Spleen (tissue), 11 donors: ENCODE results near the gene DSCAML1. TPM values are rescaled to one million over a fixed set of nuclear protein-coding genes. Genes with fewer than 3 reads are reported as not detected.

Experiments used
- DNase-seq: peaks from one replicate; pipeline ENCODE4 v3.0.0-alpha.2; 2020
- H3K27ac ChIP-seq, 8 donors: fragments of 200-600 bp; sonication (generic) in 7 of 8; 1 replicate in 4 of 8; 2 replicates in 4 of 8; pipeline versions ENCODE4 v1.5.0 to v1.8.0; 2016 to 2021; ENCODE audit warnings: inconsistent platforms in 4 of 8, mild to moderate bottlenecking in 4 of 8, moderate library complexity in 1 of 8
- H3K27me3 ChIP-seq, 7 donors: fragments of 200-600 bp; sonication (generic) in 6 of 7; replicated peaks in 1 of 7; 1 replicate in 4 of 7; 2 replicates in 3 of 7; pipeline versions ENCODE4 v1.5.0 to v1.8.0; 2016 to 2021; ENCODE audit warnings: inconsistent platforms in 3 of 7, mild to moderate bottlenecking in 1 of 7
- H3K36me3 ChIP-seq, 6 donors: fragments of 200-600 bp; sonication (generic) in 5 of 6; 1 replicate in 4 of 6; 2 replicates in 2 of 6; pipeline versions ENCODE4 v1.5.0 to v1.8.0; 2016 to 2021; ENCODE audit warnings: inconsistent platforms in 2 of 6
- H3K4me1 ChIP-seq, 6 donors: fragments of 200-600 bp; sonication (generic) in 5 of 6; 1 replicate in 3 of 6; 2 replicates in 3 of 6; pipeline versions ENCODE4 v1.5.0 to v1.8.0; 2016 to 2021; ENCODE audit warnings: inconsistent platforms in 3 of 6
- H3K4me3 ChIP-seq, 8 donors: fragments of 200-600 bp; sonication (generic) in 7 of 8; 1 replicate in 4 of 8; 2 replicates in 4 of 8; pipeline versions ENCODE4 v1.5.0 to v1.8.0; 2016 to 2021; ENCODE audit warnings: inconsistent platforms in 4 of 8, mild to moderate bottlenecking in 4 of 8, moderate library complexity in 2 of 8
- H3K9me3 ChIP-seq, 8 donors: fragments of 200-600 bp; sonication (generic) in 7 of 8; 1 replicate in 4 of 8; 2 replicates in 4 of 8; pipeline versions ENCODE4 v1.5.0 to v1.8.0; 2016 to 2021; ENCODE audit warnings: inconsistent platforms in 4 of 8
- CTCF ChIP-seq, 11 experiments: fragments of 200-600 bp in 7 of 11; fragments of 450-650 bp in 4 of 11; sonication (generic) in 4 of 11; IDR thresholded peaks in 8 of 11; conservative IDR thresholded peaks in 3 of 11; 1 replicate in 7 of 11; 2 replicates in 4 of 11; pipeline versions ENCODE4 v1.4.0 to v1.8.0; 2016 to 2021; ENCODE audit warnings: antibody characterized with exemption in 11 of 11, inconsistent platforms in 4 of 11, mild to moderate bottlenecking in 1 of 11
- POLR2A ChIP-seq, 3 donors: fragments of 450-650 bp; IDR thresholded peaks; one replicate each; pipeline ENCODE4 v1.5.1; 2017; ENCODE audit warnings: antibody characterized with exemption in 3 of 3, mild to moderate bottlenecking in 1 of 3
- POLR2AphosphoS5 ChIP-seq, 3 donors: sonication (generic); formaldehyde crosslinking; IDR thresholded peaks; one replicate each; pipeline ENCODE4 v1.5.1; 2017; ENCODE audit warnings: antibody characterized with exemption in 3 of 3
- WGBS, 5 donors: extraction: QIAGEN DNeasy Blood & Tissue Kit in 3 of 5; methylation state at CpG; one replicate each; pipeline versions ENCODE4 v1.1.5 to v1.1.7; 2013 to 2018; 5-methylcytosine and 5-hydroxymethylcytosine counted together
- intact Hi-C: fragments of 100-400 bp; cut with DNase I; formaldehyde crosslinking; loops from one replicate; pipeline ENCODE4 v1.15.0; 2023; ENCODE audit warnings: low total_unique reads
- polyA plus RNA-seq, 3 donors: library from polyadenylated mRNA; stranded (reverse); fragments of 200-250 nt; gene quantifications; one replicate each; pipeline ENCODE4 v1.2.1, GENCODE V29; 2013
- total RNA-seq, 7 donors: library from RNA; depleted of rRNA in 3 of 7; stranded (reverse); fragments of >200 nt in 3 of 7; fragmentation: NEBNext Ultra II Directional in 4 of 7; extraction: Animal tissue kit (Norgen Biotek cat#: 25700) in 4 of 7; gene quantifications; one replicate each; pipeline versions ENCODE4 v1.1.0 to v1.2.1, GENCODE V29; 2016 to 2021
- donor health status: healthy with polysubstance abuse.
- donor health status: DM: no; HTN: no; CAD: no; lungs with moderate emphysema.
- donor health status: DM: no; HTN: no; CAD: no.
- donor health status: Bipolar disorder and iron deficiency.
- donor health status: healthy.
- donor health status: DM: no; HTN: no; CAD: no.
- donor health status: DM: yes; HTN: yes; CAD: no.

Gene DSCAML1
- total and polyA plus RNA-seq, 10 donors: 0.07 to 10.7 (median 2.3) TPM

GRCh38 chr11:117629146-117629545, 167.9 kb downstream of the DSCAML1 start:
- peak; percentile 30 for DNase-seq
- intact Hi-C loops: no loop called here
- no peaks in the 10 kb centered on the region for H3K36me3 ChIP-seq
- WGBS, 5 donors: 86 to 97% (median 93%) methylated on average over 6 of the region's 6 CpGs
- H3K9me3 ChIP-seq: no peaks in the 10 kb centered on the region
- TF ChIP-seq POLR2AphosphoS5 (IDR thresholded peaks at IDR 0.05) (no peak), POLR2A (IDR thresholded peaks at IDR 0.05) (no peak), CTCF (IDR thresholded peaks at IDR 0.05 in 8 of 11, conservative IDR thresholded peaks at IDR 0.05 in 3 of 11) (no peak)
- no peaks in the 10 kb centered on the region for H3K27me3 ChIP-seq
- no peak overlapping the region for H3K4me3 ChIP-seq
- H3K4me1 ChIP-seq: no peaks in the 10 kb centered on the region
- no peak overlapping the region for H3K27ac ChIP-seq

- TF ChIP-seq CTCF (IDR thresholded peaks at IDR 0.05 in 8 of 11, conservative IDR thresholded peaks at IDR 0.05 in 3 of 11): no peak
- no peaks in the 10 kb centered on the region for H3K4me1 ChIP-seq
- no peak overlapping the region for H3K4me3 ChIP-seq
- intact Hi-C loops: no loop called here
- no peaks in the 10 kb centered on the region for H3K27me3 ChIP-seq
- no peak overlapping the region for H3K27ac ChIP-seq
- H3K9me3 ChIP-seq: peaks cover 0 to 3% (median under 1%) of the 10 kb centered on the region in 8 donors
- peak; percentile 40 for DNase-seq
- H3K36me3 ChIP-seq: no peaks in the 10 kb centered on the region
- WGBS, 5 donors: 81 to 87% (median 84%) methylated on average over 13 of the region's 13 CpGs
Measured at GRCh38 chr11:117627259-117627658, 169.8 kb downstream of the DSCAML1 start.

- no peak overlapping the region for H3K27ac ChIP-seq
- H3K4me1 ChIP-seq: no peaks in the 10 kb centered on the region
- H3K27me3 ChIP-seq: no peaks in the 10 kb centered on the region
- TF ChIP-seq POLR2AphosphoS5 (IDR thresholded peaks at IDR 0.05): no peak
- TF ChIP-seq POLR2A (IDR thresholded peaks at IDR 0.05): no peak
- no peak for TF ChIP-seq CTCF (IDR thresholded peaks at IDR 0.05 in 8 of 11, conservative IDR thresholded peaks at IDR 0.05 in 3 of 11)
- no peaks in the 10 kb centered on the region for H3K36me3 ChIP-seq
- no peak overlapping the region for H3K4me3 ChIP-seq
- intact Hi-C loops: no loop called here
- H3K9me3 ChIP-seq: peaks cover 0 to 10% (median 7%) of the 10 kb centered on the region in 8 donors
- DNase-seq: peak; percentile 37
- whole genome bisulfite sequencing, 5 donors: 80 to 84% (median 81%) methylated on average over 9 of the region's 9 CpGs
Measured at GRCh38 chr11:117626576-117626975, 170.4 kb downstream of the DSCAML1 start.

GRCh38 chr11:117625237-117625636, 171.8 kb downstream of the DSCAML1 start:
- no peak overlapping the region for H3K27ac ChIP-seq
- peaks cover 0 to 15% (median 13%) of the 10 kb centered on the region in 8 donors for H3K9me3 ChIP-seq
- no peaks in the 10 kb centered on the region for H3K4me1 ChIP-seq
- intact Hi-C loops: no loop called here
- H3K36me3 ChIP-seq: no peaks in the 10 kb centered on the region
- TF ChIP-seq POLR2AphosphoS5 (IDR thresholded peaks at IDR 0.05) (no peak), POLR2A (IDR thresholded peaks at IDR 0.05) (no peak), CTCF (IDR thresholded peaks at IDR 0.05 in 8 of 11, conservative IDR thresholded peaks at IDR 0.05 in 3 of 11) (no peak)
- H3K4me3 ChIP-seq: no peak overlapping the region
- no peak for DNase-seq
- WGBS, 5 donors: 64 to 78% (median 69%) methylated on average over 4 of the region's 4 CpGs
- H3K27me3 ChIP-seq: no peaks in the 10 kb centered on the region
